SK-N-SH treated with all-trans-retinoic acid at 6 μM for 48 hours (cell line): Measurements from ENCODE around the gene CCDC80.

Experiments
- ATAC-seq: fragments of 200-7000 bp; cut with Tn5 transposase; 3 replicates; pipeline ENCODE4 v1.9.1; 2020; ENCODE audit warnings: mild to moderate bottlenecking, moderate library complexity
- ARNTL ChIP-seq: fragments of 450-650 bp; formaldehyde crosslinking; IDR thresholded peaks from 2 replicates; pipeline ENCODE4 v1.5.0; 2020; ENCODE audit warnings: low read depth, mild to moderate bottlenecking, moderate library complexity, borderline replicate concordance
- BACH2 ChIP-seq: fragments of 250-450 bp; sonication (Bioruptor Pico); IDR thresholded peaks from 2 replicates; pipeline ENCODE4 v1.9.0; 2021; ENCODE audit warnings: mild to moderate bottlenecking, borderline replicate concordance
- ESRRG ChIP-seq: fragments of 250-450 bp; sonication (Bioruptor Pico); IDR thresholded peaks from 2 replicates; pipeline ENCODE4 v1.6.1; 2021; ENCODE audit warnings: mild to moderate bottlenecking
- GLIS3 ChIP-seq: fragments of 250-450 bp; sonication (Bioruptor Pico); IDR thresholded peaks from 2 replicates; pipeline ENCODE4 v1.5.0; 2020; ENCODE audit warnings: mild to moderate bottlenecking, moderate library complexity
- ISL1 ChIP-seq: fragments of 250-450 bp; sonication (Bioruptor Pico); IDR thresholded peaks from 2 replicates; pipeline ENCODE4 v2.1.2; 2022; ENCODE audit warnings: mild to moderate bottlenecking, moderate library complexity
- OSR1 ChIP-seq: fragments of 250-450 bp; sonication (Bioruptor Pico); IDR thresholded peaks from 2 replicates; pipeline ENCODE4 v1.8.0; 2022; ENCODE audit warnings: moderate library complexity, mild to moderate bottlenecking, inconsistent platforms
- PATZ1 ChIP-seq: fragments of 250-450 bp; sonication (Bioruptor Pico); IDR thresholded peaks from 2 replicates; pipeline ENCODE4 v1.8.0; 2020; ENCODE audit warnings: mild to moderate bottlenecking, moderate library complexity, borderline replicate concordance
- POU6F1 ChIP-seq: fragments of 250-450 bp; sonication (Bioruptor Pico); IDR thresholded peaks from 2 replicates; pipeline ENCODE4 v1.8.0; 2021; ENCODE audit warnings: low read depth, mild to moderate bottlenecking, moderate library complexity, borderline replicate concordance
- PPARA ChIP-seq: fragments of 250-450 bp; sonication (Bioruptor Pico); IDR thresholded peaks from 2 replicates; pipeline ENCODE4 v1.5.0; 2020; ENCODE audit warnings: mild to moderate bottlenecking, borderline replicate concordance
- RARB ChIP-seq: fragments of 250-450 bp; sonication (Bioruptor Pico); IDR thresholded peaks from 2 replicates; pipeline ENCODE4 v1.8.0; 2021; ENCODE audit warnings: mild to moderate bottlenecking, moderate library complexity
- SNAI2 ChIP-seq: fragments of 250-450 bp; sonication (Bioruptor Pico); IDR thresholded peaks from 2 replicates; pipeline ENCODE4 v1.5.0; 2020; ENCODE audit warnings: mild to moderate bottlenecking, moderate library complexity
- TCF4 ChIP-seq: fragments of 250-450 bp; sonication (Bioruptor Pico); IDR thresholded peaks from 2 replicates; pipeline ENCODE4 v1.8.0; 2021; ENCODE audit warnings: mild to moderate bottlenecking, moderate library complexity, borderline replicate concordance
- TOX ChIP-seq: fragments of 250-450 bp; sonication (Bioruptor Pico); IDR thresholded peaks from 2 replicates; pipeline ENCODE4 v1.8.0; 2021; ENCODE audit warnings: mild to moderate bottlenecking, moderate library complexity, borderline replicate concordance
- TSHZ2 ChIP-seq: fragments of 250-450 bp; sonication (Bioruptor Pico); IDR thresholded peaks from 2 replicates; pipeline ENCODE4 v1.5.0; 2020; ENCODE audit warnings: mild to moderate bottlenecking, moderate library complexity
- ZC3H10 ChIP-seq: fragments of 250-450 bp; sonication (Bioruptor Pico); IDR thresholded peaks from 2 replicates; pipeline ENCODE4 v1.5.1; 2021; ENCODE audit warnings: mild to moderate bottlenecking, moderate library complexity
- ZFP3 ChIP-seq: fragments of 250-450 bp; sonication (Bioruptor Pico); IDR thresholded peaks from 2 replicates; pipeline ENCODE4 v1.5.0; 2020; ENCODE audit warnings: mild to moderate bottlenecking, moderate library complexity
- ZFP30 ChIP-seq: fragments of 450-650 bp; formaldehyde crosslinking; IDR thresholded peaks from 2 replicates; pipeline ENCODE4 v1.5.0; 2022; ENCODE audit warnings: mild to moderate bottlenecking, moderate library complexity
- ZNF70 ChIP-seq: fragments of 450-650 bp; formaldehyde crosslinking; IDR thresholded peaks from 2 replicates; pipeline ENCODE4 v1.5.0; 2020; ENCODE audit warnings: mild to moderate bottlenecking, moderate library complexity
- ZNF8 ChIP-seq: fragments of 450-650 bp; formaldehyde crosslinking; IDR thresholded peaks from 2 replicates; pipeline ENCODE4 v1.5.0; 2020; ENCODE audit warnings: mild to moderate bottlenecking, moderate library complexity
- TF ChIP-seq, protein P1 (sequence below): fragments of 250-450 bp; sonication (Bioruptor Pico); IDR thresholded peaks from 2 replicates; pipeline ENCODE4 v1.5.1; 2020; ENCODE audit warnings: low read depth, mild to moderate bottlenecking, moderate library complexity
- TF ChIP-seq, protein P2 (sequence below): fragments of 250-450 bp; sonication (Bioruptor Pico); IDR thresholded peaks from 2 replicates; pipeline ENCODE4 v1.5.1; 2021; ENCODE audit warnings: mild to moderate bottlenecking, moderate library complexity

Gene CCDC80

GRCh38 chr3:112627919-112628466 lies 12.9 kb downstream of the CCDC80 start:
- TF ChIP-seq ISL1 (CRISPR knock-in tag) (no peak), ZFP3 (CRISPR knock-in tag) (no peak), ZNF70 (CRISPR knock-in tag) (no peak), ZFP30 (no peak), TSHZ2 (CRISPR knock-in tag) (no peak)
- TF ChIP-seq, protein P1, sequence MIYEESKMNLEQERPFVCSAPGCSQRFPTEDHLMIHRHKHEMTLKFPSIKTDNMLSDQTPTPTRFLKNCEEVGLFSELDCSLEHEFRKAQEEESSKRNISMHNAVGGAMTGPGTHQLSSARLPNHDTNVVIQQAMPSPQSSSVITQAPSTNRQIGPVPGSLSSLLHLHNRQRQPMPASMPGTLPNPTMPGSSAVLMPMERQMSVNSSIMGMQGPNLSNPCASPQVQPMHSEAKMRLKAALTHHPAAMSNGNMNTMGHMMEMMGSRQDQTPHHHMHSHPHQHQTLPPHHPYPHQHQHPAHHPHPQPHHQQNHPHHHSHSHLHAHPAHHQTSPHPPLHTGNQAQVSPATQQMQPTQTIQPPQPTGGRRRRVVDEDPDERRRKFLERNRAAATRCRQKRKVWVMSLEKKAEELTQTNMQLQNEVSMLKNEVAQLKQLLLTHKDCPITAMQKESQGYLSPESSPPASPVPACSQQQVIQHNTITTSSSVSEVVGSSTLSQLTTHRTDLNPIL (CRISPR knock-in tag), result no peak
- TF ChIP-seq, protein P2, sequence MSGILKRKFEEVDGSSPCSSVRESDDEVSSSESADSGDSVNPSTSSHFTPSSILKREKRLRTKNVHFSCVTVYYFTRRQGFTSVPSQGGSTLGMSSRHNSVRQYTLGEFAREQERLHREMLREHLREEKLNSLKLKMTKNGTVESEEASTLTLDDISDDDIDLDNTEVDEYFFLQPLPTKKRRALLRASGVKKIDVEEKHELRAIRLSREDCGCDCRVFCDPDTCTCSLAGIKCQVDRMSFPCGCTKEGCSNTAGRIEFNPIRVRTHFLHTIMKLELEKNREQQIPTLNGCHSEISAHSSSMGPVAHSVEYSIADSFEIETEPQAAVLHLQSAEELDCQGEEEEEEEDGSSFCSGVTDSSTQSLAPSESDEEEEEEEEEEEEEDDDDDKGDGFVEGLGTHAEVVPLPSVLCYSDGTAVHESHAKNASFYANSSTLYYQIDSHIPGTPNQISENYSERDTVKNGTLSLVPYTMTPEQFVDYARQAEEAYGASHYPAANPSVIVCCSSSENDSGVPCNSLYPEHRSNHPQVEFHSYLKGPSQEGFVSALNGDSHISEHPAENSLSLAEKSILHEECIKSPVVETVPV (CRISPR knock-in tag), result no peak
- ATAC-seq, result no peak

DNA sequence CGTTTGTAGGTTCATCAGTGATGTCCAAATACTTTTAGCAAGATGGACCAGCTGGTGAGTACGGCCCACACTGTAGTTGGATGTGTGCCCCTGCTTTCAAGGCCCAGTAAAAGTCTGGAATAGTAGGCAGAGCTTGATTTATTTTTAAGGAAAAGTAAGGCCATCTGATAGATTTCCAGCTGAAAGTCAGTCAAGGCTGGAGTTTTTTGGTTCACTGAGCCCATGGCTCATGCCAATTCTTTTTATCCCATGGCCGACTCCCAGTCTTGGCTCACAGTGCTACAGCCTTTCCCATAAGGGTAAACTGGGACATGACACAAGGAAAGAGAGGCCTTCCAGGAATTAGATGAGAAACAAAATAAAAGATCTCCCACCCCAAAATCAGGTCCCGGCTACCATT lies 13.5 kb downstream of the CCDC80 start:
- ATAC-seq, result no peak
- no peak for TF ChIP-seq POU6F1
- no peak for TF ChIP-seq RARB (CRISPR knock-in tag)
- TF ChIP-seq, protein P2 (CRISPR knock-in tag), result no peak
- no peak for TF ChIP-seq BACH2
- no peak for TF ChIP-seq ZNF70 (CRISPR knock-in tag)
- no peak for TF ChIP-seq ISL1 (CRISPR knock-in tag)
- TF ChIP-seq ZFP30, result no peak
- no peak for TF ChIP-seq GLIS3
- TF ChIP-seq PPARA (CRISPR knock-in tag), result no peak
- TF ChIP-seq TCF4 (CRISPR knock-in tag), result no peak
- no peak for TF ChIP-seq ZC3H10 (CRISPR knock-in tag)
- TF ChIP-seq TOX (CRISPR knock-in tag), result no peak
- TF ChIP-seq PATZ1, result no peak
- no peak for TF ChIP-seq ARNTL (CRISPR knock-in tag)
- TF ChIP-seq, protein P1 (CRISPR knock-in tag), result no peak
- TF ChIP-seq OSR1 (CRISPR knock-in tag), result no peak
- no peak for TF ChIP-seq ZNF8 (CRISPR knock-in tag)
- no peak for TF ChIP-seq ESRRG (CRISPR knock-in tag)
- TF ChIP-seq ZFP3 (CRISPR knock-in tag), result no peak
- no peak for TF ChIP-seq SNAI2 (CRISPR knock-in tag)
